Measurements from ENCODE around the gene ZNF585A.
"Not testable (repeated sequence)": the region's sequence is repeated elsewhere in the genome, so short reads cannot be mapped to it uniquely, and the experiment has no call there.

ZNF585A gene

DNA sequence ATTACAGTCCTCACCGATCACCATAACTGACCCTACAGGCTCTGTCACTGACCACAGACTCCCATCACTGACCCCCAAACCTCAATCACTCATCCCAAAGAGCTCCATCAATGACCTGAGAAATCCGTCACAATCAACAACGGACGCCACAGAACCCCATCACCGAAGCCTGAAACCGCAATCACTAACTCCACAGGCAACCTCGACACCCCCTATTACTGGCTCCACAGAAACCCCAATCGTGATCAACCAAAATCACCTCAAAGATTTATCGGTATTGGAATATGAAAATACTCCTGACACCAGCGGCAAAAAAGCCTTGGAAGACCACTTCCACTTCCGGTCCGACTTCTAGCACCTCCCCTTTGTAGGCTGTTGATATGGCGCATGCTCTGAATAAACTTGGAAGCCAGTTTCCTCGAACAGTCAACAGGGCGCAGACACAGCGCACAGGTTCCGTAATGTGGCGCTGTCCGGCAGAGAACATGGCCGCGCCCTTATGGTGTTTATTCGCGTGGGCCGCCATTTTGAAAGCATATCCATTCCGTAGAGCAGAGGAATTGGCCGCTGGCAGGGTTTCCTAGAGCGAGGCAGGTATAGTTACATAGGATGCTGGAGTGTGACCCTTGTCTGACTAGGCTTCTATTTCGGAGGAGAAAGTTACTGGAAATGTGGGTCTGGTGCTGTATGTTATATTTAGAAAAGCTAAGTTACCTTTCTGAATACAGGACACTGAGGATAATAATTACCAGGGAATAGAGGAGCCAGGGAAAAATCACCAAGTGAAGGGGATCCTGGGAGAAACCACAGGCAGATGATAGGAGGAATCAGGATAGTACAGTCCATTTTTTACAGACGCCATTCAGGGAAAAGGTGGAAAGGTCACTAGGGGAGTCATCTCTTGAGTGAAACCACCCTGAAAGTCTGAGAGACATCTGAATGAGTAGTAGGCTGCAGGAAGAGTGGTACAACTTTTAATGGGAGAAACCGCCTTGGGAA is at the start of gene ZNF585A:
Gene ZNF585A (minus strand): TSS at position 328 of the 999 bp plus-strand sequence. CDS start 2,785 bp downstream, outside the sequence.
- peak; percentile 96 for DNase-seq (ENCODE audit: low read depth, low spot score)

DNA sequence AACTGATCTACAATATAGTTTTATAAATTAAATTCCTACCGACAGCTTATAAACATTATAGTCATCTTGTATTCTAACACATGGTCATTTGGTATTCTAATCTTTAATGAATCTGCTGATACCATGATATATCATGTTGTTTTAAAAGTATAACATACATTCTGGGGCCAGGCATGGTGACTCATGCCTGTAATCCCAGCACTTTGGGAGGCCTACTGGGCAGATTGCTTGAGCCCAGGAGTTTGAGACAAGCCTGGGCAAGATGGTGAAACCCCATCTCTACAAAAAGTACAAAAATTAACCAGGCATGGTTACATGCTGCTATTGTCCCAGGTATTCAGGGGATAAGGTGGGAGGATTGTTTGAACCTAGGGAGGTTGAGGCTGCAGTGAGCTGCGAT is 48.6 kb upstream of the ZNF585A start:
- DNase-seq (ENCODE audit: low read depth, low spot score) = no peak

DNA sequence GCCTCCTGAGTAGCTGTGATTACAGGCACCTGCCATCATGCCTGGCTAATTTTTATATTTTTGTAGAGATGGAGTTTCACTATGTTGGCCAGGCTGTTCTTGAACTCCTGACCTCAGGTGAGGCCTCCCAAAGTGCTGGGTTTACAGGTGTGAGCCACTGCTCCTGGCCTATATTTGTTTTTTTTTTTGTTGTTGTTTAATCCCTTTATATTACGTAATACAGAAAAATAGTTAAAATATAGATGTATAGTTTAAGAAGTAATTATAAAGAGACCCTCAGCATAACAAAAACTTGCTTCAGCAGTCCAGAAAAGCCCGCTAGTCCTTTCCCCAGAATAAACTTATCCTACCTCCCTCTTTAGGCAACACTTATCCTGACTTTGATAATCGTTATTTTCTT is 47.9 kb upstream of the ZNF585A start:
- DNase-seq (ENCODE audit: low read depth, low spot score) = no peak

DNA sequence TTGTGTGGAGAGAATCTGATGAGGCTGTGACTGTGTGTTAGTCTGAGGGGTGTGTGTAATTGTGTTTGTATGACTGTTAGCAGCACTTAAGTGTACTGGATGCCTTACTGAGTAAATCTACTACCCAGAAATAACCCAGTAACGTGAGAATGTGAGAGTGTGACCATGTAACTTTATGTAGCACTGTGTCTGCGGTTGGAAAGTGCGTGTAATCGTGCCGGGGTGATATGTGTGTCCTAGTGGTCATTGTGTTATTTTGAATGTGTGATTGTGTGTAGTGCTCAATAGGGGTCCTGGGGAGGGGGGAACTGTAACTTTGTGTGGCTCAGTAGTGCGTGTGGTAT is 46.1 kb upstream of the ZNF585A start:
- no peak for DNase-seq (ENCODE audit: low read depth, low spot score)

DNA sequence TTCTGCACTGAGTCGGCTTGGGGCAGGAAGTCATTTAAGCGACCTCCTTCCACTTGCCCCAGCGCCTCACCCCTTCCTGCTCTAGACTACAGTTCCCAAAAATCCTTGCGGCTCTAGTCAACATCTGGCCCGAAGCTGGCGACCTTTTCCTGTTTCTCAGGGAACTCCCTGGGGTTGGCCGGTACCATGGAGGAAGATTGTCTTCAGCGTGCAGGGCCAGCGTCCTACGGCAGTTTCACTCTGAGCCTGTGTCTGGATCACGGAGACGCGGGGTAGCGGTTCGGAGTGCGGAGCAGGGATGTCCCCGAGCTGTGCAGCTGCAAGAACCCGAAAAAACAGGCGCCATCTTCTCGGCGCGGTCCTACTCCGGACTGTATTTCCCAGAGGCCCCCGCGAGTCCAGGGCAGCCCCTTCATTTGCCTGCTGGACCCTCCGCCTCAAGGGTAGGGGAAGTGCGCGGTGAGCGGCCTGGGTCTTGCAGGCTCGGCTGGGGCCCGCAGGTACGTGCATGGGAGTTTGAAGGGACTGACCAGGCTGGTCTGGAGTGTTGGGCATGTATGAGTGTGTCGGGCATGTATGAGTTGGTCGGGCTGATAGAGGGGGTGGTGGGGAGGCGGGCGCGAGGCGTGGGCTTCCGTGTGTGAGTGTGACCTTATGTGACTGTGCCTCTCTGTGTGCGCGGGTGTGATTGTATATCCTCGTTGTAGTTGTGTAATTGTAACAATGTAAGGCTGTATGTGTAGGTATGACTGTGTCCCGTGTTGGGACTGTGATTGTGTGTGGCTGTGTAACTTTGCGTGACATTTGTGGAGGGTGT is 45.5 kb upstream of the ZNF585A start, which contains the start of gene ZNF383:
Gene ZNF383 (plus strand): TSS at position 440 of the 817 bp plus-strand sequence. CDS start 12,240 bp downstream, outside the sequence.
- peak; percentile 73 for DNase-seq (ENCODE audit: low read depth, low spot score)

DNA sequence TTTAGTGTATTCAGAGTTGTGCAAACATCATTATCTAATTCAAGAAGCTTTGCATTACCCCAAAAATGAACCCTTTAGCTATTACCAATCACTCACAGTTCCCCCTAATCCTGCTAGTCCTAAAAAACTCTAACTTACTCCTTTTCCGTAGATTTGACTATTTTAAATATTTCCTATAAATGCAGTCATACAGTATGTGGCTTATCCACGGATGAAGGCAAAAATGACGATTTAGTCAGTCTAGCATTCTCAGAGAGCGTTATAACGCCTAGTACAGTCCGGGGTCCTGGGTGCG is 44.9 kb upstream of the ZNF585A start:
- no peak for DNase-seq (ENCODE audit: low read depth, low spot score)

DNA sequence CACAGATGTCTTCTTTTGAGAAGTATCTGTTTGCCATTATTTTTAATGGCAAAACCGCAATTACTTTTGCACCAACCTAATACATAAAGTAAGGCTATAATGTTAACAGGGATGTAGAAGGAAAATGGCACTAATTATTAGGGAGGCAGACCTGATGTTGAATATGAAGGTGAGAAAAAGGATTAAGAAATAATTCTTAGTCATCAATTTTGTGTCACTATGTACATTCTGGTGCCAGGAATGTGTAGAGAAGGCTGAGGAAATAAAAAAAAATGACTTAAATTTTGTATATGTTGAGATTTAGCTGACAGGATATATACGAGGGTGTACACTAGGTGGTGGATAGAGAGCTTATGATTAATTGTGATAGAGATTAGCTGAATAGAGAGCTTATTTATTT is 25.3 kb upstream of the ZNF585A start:
- no peak for DNase-seq (ENCODE audit: low read depth, low spot score)

DNA sequence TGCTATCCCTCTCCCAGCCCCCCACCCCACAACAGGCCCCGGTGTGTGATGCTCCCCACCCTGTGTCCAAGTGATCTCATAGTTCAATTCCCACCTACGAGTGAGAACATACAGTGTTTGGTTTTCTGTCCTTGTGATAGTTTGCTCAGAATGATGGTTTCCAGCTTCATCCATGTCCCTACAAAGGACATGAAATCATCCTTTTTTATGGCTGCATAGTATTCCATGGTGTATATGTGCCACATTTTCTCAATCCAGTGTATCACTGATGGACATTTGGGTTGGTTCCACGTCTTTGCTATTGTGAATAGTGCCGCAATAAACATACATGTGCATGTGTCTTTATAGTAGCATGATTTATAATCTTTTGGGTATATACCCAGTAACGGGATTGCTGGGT is 24.6 kb upstream of the ZNF585A start:
- not testable (repeated sequence) for DNase-seq (ENCODE audit: low read depth, low spot score)

DNA sequence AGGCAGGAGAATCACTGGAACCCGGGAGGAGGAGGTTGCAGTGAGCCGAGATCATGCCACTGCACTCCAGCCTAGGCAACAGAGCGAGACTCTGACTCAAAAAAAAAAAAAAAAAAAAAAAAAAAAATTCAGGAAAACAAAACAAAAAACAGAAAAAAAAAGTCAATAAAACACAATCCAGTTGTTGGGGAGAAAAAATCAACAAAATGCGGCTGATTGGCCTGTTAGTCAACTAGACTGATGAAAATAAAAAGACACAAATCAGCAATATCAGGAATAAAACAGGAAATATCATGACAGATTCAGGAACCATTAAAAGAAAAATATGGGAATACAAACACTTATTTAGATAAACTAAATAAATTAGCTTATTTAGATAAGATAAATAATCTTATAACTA is 22.8 kb upstream of the ZNF585A start:
- DNase-seq (ENCODE audit: low read depth, low spot score) = not testable (repeated sequence)

DNA sequence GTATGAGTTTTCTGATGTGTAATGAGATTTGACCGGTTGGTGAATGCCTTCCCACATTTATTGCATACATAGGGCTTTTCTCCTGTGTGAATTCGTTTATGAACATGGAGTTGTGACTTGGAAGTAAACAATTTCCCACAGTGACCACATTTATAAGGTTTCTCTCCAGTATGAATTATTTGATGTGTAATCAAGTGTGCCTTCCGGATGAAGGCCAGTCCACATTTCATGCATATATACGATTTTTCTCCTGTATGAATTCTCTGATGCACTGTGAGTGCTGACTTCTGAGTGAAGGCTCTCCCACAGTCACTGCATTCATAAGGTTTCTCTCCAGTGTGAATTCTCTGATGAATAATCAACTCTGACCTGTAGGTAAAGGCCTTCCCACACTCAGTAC is 13.6 kb upstream of the ZNF585A start:
- not testable (repeated sequence) for DNase-seq (ENCODE audit: low read depth, low spot score)

DNA sequence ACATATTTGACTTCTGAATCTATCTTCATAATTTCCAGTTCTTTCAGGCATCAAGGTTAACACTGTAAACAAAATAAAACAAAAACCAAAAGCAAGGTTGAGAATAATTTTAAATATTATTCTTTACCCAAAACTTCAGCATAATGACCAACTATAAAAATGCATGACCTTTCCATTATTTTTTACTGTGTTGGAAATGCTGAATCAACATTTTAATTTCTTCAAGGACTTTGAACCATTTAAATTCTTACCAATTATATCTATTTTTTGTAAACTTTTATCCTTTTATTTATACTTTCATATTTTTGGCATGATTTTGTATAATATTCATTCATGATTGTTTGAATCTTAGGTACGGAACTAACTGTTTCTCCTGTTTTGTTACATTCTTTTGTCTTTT is 6.9 kb downstream of the ZNF585A start:
- no peak for DNase-seq (ENCODE audit: low read depth, low spot score)

DNA sequence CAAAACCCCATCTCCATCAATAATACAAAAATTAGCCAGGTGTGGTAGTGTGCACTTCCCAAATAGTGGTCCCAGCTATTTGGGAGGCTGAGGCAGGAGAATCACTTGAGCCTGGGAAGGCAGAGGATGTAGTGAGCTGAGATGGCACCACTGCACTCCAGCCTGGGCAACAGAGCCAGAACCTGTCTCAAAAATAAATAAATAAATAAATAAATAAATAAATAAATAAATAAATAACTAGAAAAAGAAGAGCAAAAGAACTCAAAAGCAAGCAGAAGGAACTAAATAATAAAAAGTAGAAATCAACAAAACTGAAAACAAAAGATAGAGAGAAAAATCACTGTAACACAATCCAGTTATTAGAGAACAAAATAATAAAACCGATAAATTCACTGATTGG is 12.3 kb downstream of the ZNF585A start:
- no peak for DNase-seq (ENCODE audit: low read depth, low spot score)

DNA sequence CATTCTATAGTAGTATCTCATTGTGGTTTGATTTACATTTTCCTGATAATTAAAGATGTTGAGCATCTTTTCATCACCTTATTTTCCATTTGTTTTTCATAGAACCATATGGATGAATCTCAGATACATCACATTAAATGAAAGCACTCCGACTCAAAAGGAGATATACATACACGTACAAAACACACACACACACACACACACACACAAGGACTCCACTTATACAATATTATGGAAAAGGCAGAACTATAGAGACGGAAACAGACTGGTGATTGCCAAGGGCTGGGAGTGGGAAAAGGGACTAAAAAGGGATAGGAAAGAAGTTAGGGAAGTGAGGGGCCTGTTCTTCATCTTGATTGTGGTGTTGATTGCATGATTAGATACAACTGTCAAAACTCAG is 24.3 kb downstream of the ZNF585A start:
- no peak for DNase-seq (ENCODE audit: low read depth, low spot score)

DNA sequence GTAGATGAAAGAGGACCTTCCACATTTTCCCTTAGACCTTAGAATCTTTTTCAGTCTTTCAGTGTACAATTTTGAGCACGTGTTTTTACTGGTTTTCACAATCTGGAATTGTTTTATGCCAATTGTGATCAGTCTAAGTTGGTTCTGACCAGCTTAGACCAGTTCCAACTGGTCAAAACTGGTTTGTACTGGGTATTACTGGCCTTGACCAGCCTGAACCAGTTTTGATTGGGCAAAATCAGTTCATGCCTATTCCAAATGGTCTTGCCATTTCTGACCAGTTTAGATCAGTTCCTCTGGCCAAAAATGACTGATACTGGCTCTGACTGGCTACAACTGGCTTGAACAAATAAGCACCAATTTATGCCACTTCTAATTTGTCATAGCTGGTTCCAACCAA is 36.4 kb downstream of the ZNF585A start:
- no peak for DNase-seq (ENCODE audit: low read depth, low spot score)

DNA sequence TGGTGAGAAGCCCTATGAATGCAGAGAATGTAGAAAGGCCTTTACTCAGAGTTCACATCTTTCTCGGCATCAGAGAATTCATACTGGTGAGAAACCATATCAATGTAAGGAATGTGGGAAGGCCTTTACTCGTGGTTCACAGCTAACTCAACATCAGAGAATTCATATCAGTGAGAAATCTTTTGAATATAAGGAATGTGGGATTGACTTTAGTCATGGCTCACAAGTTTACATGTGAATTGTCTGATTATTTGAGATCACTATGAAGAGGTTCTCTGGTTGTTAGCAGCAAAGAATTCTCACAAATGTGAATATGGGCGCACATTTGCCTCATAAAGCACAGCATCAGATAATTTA is 43.7 kb downstream of the ZNF585A start:
- DNase-seq (ENCODE audit: low read depth, low spot score) = no peak

DNA sequence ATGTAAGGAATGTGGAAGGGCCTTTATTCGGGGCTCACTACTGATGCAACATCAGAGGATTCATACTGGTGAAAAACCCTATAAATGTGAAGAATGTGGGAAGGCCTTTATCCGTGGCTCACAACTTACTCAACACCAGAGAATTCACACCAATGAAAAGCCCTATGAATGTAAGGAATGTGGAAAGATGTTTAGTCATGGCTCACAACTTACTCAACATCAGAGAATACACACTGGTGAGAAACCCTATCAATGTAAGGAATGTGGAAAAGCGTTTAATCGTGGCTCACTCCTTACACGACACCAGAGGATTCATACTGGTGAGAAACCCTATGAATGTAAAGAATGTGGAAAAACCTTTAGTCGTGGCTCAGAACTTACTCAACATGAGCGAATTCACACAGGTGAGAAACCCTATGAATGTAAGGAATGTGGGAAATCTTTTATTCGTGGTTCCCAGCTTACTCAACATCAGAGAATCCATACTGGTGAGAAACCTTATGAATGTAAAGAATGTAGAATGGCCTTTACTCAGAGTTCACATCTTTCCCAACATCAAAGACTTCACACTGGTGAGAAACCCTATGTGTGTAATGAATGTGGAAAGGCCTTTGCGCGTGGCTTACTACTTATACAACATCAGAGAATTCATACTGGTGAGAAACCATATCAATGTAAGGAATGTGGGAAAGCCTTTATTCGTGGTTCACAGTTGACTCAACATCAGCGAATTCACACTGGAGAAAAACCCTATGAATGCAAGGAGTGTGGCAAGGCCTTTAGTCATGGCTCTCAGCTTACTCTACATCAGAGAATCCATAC is 44.3 kb downstream of the ZNF585A start:
- DNase-seq (ENCODE audit: low read depth, low spot score) = no peak

DNA sequence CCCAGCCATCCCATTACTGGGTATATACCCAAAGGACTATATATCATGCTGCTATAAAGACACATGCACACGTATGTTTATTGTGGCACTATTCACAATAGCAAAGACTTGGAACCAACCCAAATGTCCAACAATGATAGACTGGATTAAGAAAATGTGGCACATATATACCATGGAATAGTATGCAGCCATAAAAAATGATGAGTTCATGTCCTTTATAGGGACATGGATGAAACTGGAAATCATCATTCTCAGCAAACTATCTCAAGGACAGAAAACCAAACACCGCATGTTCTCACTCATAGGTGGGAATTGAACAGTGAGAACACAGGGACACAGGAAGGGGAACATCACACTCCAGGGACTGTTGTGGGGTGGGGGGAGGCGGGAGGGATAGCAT is 50.4 kb downstream of the ZNF585A start:
- DNase-seq (ENCODE audit: low read depth, low spot score) = not testable (repeated sequence)

DNA sequence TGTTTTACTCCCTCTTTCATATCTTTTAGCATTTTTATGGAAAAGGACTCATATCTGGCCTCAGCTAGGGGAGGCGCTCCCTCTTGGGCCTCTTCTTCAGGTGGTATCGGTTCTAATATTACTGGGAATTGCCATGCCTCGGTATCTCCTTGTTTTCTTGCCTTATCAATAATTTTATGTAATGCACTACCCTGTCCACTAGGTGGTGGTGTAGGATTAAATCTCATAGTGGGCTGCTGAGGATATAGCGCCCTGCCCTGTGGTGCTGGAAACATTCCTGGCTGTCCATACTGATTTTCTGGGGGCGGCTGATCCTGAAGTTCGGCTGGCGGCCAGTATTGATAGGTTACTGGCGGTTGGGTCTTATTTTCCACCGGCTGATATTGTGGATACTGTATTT is 58.5 kb downstream of the ZNF585A start:
- no peak for DNase-seq (ENCODE audit: low read depth, low spot score)

DNA sequence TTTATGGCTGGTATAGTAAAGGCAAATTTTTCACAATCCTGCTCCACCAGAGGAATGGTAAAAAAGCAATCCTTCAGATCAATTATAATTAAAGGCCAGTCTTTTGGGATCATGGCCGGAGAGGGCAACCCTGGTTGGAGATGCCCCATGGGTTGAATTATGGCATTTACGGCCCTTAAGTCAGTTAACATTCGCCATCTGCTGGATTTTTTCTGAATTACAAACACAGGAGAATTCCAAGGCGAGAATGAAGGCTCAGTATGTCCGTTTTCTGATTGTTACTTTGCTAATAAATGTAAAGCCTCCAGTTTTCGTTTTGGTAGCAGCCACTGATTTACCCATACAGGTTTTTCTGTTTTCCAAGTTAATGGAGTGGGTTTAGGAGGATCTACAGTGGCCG is 60.7 kb downstream of the ZNF585A start:
- DNase-seq (ENCODE audit: low read depth, low spot score) = not testable (repeated sequence)

DNA sequence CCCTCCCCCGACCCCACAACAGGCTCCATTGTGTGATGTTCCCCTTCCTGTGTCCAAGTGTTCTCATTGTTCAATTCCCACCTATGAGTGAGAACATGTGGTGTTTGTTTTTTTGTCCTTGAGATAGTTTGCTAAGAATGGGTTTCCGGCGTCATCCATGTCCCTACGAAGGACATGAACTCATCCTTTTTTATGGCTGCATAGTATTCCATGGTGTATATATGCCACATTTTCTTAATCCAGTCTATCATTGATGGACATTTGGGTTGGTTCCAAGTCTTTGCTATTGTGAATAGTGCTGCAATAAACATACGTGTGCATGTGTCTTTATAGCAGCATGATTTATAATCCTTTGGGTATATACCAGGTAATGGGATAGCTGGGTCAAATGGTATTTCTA is 68.4 kb downstream of the ZNF585A start:
- DNase-seq (ENCODE audit: low read depth, low spot score) = not testable (repeated sequence)

DNA sequence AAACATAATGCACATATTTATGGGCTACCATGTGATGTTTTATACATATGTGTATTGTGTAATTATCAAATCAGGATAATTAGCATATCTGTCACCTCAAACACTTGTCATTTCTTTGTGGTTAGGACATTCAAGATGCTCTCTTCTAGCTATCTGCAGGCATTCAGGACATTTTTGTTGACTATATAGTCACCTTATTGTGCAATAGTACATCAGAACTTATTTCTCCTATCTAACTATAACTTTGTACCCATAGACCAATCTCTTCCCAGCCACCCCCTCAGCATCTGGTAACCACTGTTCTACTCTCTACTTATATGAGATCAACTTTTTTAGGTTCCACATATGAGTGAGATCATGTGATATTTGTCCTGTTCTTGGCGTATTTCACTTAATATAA is 73.9 kb downstream of the ZNF585A start:
- DNase-seq (ENCODE audit: low read depth, low spot score) = no peak

DNA sequence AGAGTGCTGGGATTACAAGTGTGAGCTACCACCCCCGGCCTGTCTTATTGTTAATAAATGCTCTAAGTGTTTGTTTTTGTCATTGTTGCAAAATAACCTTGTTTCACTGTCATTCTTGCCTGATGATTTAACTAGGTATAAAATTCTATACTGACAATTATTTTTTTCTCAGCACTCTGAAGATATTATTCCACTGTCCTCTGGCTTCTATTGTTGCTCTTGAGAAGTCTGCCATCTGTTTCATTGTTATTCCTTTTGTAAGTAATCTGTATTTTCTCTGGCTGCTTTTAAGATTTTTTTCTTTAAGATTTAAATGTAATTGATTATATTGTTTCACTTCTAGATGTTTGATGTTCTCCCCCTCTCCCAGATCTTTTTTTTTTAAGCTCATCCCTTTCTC is 76.6 kb downstream of the ZNF585A start:
- DNase-seq (ENCODE audit: low read depth, low spot score) = no peak

All from iPS DF 19.7 (cell line).